Esophagus squamous epithelium (tissue), 4 donors: ENCODE measurements around the gene DLG2.

ENCODE experiments used
- CTCF ChIP-seq, 6 experiments: fragments of 450-650 bp in 4 of 6; fragments of 200-600 bp in 2 of 6; sonication (generic) in 2 of 6; IDR thresholded peaks; one replicate each; pipeline ENCODE4 v1.5.1; 2016 to 2019; ENCODE audit warnings: antibody characterized with exemption in 6 of 6, mild to moderate bottlenecking in 4 of 6, moderate library complexity in 4 of 6
- POLR2A ChIP-seq, 4 donors: fragments of 450-650 bp; IDR thresholded peaks; one replicate each; pipeline ENCODE4 v1.6.1; 2017; ENCODE audit warnings: antibody characterized with exemption in 4 of 4, mild to moderate bottlenecking in 4 of 4, moderate library complexity in 3 of 4

- TF ChIP-seq POLR2A (IDR thresholded peaks at IDR 0.05) (no peak), CTCF (IDR thresholded peaks at IDR 0.05) (no peak)
Observed at GRCh38 chr11:83717537-83717936, 1909.6 kb downstream of the DLG2 start.
